IPS DF 19.7 (cell line): ENCODE measurements around the gene DYNLT2.
"Not testable (repeated sequence)": the region's sequence is repeated elsewhere in the genome, so short reads cannot be mapped to it uniquely, and the experiment has no call there.

Source experiments
- DNase-seq: peaks from one replicate; pipeline ENCODE4 v3.0.0-alpha.2; 2013; ENCODE audit warnings: low read depth, low spot score

DYNLT2 gene

DNA sequence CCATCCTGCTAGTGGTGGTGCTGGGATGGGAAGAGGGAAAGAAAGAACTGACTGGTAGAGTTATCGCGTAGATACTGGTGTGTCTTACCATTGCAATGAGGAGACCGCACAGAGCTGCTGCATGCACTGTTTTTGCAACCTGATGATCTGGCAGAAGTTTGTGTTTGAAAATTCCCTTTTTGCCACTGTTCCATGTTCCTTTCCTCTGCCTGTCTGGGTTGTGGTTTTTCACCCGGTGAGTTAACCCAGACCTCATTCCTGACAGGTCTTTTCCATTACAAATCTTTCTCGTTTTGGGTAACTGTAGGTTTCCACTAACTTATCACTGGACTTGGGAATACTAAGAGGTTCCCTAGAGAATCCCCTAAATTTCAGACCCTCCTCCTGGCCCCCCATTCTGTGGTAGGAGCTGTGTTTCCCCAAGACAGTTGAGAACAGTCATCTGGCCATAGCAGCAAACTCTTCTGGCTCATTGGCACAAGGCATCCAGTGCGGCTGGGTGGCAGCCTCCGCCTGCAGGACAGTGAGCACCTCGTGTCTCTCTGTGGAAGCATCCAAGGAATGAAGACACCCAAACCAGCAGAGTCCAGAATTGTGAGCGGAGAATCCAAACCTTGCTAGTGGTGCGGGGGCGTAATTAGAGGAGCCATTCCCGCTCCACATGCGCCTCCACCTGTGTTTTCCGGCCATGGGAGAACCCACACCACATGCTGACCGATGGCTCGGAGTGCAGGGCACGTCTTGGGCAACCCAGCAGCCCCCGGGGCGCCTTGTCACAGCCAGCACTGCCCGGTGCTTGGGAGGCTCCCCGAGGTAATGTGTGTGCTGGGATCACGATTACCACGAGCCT is 32.8 kb upstream of the DYNLT2 start:
- no peak for DNase-seq

DNA sequence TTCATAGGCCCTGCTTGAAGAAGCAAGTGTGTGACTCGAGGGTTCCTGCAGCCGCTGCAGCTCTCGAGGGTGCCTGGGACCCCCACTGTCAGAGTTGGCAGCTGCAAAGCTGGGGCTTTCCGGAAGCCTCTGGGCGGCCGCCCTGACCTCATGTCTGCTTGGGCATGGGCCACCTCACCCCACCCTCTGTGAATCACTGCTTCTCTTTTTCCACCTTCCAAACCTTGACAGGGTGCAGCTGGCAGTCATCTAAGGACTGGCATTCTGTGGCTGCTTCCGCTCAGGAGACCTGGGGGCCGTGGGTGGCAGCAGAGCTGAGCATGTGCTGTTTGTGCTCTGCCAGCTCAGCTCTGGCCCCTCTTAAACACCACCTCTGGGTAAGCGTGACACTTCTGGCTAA is 32.0 kb upstream of the DYNLT2 start:
- no peak for DNase-seq

DNA sequence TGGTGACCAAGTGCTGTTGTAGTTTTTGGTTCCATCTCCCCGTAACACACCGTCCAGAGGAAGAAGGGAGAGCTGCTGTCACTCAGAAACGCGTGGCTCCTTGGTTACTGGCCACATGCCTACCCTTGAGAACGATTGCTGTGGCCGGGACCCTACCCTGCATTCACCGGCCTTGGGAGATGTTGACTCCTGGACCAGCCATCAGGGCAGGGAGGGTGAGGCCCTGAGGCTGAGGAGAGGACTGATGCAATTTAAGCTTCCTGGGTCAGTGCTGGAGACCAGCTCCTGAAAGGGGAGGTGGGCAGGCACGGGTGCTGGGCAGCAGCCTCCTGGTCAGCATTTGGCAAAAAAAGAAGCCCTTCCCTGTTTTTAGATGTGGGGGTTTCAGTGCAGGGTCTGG is 31.6 kb upstream of the DYNLT2 start:
- no peak for DNase-seq

DNA sequence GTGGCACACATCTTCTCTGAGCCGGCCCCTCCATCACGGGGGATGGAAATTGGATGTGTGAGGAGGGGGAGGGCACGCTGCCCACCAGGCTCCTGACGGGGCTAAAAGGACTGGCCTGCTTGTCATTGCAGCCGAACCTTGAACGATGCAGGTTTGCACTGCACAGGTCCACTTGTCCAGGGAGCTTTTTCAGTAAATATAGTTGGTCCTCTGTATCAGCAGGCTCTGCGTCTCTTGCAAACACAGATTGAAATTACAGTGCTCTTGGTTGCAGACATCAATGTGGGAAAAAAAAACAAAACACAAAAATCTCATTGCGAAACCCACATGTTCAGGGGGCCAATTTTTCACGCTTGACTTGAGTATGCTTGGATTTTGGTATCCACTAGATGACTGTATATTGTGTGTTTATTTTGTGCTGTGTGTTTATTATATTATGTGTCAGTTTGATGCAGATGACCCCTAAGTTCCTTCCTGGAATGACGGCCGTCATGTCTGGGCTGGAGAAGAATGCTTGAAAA is 29.3 kb upstream of the DYNLT2 start:
- DNase-seq, result no peak

DNA sequence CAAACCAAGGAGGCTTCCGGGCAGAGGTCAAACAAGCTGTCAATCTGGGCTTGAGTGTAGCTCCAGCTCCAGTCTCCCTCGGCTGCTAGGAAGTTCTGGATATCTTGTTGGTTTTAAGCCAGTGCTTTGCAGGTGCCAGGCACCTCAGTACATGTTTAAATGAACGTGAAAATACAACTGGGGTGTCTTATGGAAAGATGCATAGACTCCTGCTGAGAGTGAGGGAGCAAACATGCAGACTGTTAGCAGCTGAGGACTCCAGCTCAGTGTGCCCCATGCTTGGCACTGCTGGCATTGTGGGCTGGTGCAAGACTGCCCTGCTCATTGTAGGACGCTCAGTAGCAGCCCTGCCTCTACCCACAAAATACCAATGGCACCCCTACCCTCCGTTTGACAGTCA is 28.5 kb upstream of the DYNLT2 start:
- no peak for DNase-seq

DNA sequence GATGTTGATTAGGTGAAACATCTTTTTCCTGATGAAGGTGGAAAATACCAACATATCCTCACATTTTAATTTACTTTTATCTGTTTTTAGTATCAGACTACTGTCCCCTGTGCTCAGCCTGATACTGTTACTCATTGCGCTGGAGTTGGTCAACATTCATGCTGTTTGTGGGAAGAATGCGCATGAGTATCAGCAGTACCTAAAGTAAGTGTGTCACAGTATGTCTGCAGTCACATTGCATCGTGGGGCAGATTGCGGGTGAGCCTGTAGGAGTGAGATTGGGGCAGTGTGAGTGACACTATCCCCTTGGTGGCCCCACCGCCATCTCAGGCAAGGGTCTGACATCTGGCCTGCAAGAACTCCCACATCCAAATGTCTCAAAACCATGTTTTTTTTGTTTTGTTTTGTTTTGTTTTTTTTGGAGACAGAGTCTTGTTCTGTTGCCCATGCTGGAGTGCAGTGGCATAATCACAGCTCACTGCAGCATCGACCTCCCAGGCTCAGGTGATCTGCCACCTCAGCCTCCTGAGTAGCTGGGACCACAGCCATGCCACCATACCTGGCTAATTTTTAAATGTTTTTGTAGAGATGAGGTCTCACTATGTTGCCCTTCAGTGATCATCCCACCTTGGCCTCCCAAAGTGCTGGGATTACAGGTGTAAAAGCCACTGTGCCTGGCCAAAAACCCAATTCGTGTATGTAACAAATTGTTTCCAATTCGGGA is 27.9 kb upstream of the DYNLT2 start:
- DNase-seq, result no peak

DNA sequence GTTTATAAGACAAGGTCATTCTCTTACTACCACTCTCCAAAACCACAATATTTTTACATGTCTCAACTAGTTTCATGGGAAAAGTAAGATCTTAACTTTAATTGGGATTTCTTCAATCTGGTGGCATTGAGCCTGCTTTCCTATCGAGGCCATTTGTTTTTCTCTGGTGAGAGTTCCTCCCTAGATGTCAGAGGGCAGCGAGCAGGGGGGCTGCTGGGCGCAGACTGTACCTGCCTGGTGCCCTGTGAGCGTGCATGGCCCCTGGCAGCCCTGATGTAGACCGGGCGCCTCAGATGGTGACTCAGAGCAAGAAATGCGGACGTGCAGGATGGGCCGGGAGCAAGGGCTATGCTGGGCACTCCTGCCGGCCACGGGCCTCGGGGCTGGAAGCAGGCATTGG is 27.3 kb upstream of the DYNLT2 start:
- no peak for DNase-seq

DNA sequence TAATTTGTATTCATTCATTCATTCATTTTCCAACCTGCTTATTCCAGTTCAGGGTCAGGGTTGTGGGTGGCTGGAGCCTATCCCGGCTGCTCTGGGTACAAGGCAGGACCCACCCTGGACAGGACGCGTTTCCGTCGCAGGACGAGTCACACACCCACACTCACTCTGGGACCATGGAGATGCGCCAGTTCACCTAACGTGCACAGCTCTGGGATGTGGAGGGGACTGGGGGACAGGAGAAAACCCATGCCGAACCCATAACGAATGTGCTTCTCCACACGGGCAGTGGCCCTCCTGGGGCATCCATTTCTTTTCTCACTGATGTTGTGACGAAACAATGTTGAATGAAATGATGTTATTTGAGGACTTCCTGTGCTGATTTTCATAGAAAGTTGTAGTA is 26.5 kb upstream of the DYNLT2 start:
- DNase-seq, result no peak

DNA sequence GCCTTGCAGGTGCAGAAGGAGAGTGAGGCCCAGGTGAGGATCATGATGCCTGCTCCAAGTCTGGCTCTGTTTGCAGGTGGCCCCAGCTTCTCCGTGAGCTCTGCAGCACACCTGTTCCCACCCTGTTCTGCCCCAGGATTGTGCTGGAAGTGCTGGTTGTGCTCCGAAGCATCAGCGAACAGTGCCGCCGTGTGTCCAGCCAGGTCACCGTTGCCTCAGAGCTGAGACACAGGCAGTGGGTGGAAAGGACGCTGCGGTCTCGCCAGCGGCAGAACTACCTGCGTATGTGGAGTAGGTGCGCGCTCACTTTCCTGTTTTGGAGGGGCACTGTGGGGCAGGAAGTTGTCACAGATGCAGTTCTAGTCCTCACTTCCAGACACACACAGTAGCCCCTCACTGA is 25.0 kb upstream of the DYNLT2 start:
- no peak for DNase-seq

DNA sequence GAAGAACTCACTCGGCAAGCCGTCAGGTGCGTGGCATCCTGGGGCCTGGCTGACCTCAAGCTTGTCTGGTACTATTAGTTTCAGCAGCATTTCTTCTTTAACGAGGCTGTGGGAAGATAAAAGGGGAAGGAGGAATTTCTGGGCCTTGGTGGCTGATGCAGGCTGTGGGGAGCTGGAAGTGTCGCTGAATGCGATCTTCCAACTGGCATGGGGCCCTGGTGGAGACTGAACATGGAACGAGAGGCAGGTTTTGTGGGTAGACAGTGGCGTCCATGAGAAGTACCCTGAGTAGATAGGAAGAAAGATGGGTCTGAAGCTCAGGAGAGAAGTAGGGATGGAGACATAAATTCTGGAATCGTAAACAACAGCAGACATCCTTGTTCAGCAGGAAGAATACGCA is 23.9 kb upstream of the DYNLT2 start:
- DNase-seq, result no peak

DNA sequence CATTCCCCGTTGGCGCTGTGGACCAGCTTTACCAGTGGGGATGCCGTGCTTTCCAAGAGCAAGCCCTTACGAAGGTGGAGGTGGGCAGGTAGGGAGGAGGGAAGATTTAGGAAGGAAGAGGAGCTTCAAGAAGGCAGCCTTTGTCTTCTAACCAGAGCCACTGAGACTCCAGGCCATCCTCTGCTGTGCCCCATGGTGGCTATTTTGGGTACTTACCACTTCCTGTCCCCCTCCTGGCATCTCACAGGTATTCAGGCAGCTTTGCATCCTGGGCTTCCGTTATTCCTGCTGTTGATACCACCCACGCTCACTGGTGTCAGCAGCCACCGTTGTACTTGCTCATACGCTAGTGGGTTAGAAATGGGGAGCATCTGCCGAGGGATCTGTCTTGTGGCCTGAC is 23.0 kb upstream of the DYNLT2 start:
- no peak for DNase-seq

DNA sequence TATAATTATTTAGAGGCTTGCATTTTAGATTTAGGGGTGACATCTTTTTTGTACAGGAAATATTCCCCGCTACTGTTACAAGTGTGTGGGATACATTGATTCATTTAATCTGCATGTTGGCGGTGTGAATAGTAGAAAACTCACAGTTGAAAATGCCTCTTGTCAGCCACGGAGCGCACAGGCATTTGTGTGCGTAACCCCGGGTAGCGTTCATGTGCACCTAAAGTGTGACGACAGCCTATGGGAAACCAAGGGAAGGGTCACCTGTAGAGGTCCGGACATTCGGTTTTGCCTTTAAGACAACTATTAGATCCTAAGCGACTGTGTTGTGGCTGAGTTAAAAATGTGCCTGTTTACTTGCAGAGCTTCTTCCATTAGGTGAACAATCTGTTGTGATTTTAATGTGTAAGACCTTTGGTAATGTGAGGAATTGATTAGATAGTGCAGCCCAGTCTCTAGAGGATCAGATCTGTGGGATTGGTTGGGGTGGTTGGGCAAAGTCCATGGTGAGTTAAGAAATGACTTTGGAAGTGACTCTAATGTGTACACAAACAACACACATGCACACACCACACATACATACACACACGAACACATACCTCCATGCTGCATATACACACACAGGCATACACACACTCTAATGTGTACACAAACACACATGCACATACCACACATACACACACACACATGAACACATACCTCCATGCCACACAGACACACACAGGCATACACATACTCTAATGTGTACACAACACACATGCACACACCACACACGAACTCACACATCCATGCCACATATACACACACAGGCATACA is 15.8 kb upstream of the DYNLT2 start:
- DNase-seq, result no peak

DNA sequence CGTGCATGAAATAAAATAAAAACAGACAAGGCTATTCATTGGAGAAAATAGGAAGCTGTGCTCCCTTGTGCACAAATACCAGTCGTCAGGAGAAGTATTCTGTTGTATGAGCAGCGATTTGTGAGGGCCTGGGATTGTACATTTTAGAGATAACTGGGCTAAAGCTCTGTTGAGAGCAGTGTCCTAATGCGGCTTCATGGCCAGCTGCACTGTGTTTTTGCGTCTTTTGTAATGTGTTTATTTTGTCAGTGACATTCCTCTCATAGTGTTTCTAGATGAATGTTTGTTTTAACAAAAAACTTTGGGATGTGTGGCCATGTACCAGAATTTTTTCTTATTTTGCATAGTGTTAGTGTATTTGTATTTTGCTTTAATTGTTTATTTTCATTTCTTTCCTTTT is 14.9 kb upstream of the DYNLT2 start:
- no peak for DNase-seq

DNA sequence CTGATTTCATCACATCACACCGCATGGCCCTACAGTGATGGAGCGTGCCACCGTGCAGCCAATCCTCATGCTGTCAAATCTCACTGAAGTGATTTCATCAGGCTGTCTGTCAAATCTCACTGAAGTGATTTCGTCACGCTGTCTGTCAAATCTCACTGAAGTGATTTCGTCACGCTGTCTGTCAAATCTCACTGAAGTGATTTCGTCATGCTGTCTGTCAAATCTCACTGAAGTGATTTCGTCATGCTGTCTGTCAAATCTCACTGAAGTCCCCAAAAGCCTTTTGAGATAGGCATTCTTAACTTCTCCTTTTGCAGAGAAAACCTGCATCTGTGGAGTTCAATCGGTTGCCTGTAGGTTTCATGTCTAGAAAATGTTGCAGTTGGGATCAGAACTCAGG is 14.4 kb upstream of the DYNLT2 start:
- not testable (repeated sequence) for DNase-seq

DNA sequence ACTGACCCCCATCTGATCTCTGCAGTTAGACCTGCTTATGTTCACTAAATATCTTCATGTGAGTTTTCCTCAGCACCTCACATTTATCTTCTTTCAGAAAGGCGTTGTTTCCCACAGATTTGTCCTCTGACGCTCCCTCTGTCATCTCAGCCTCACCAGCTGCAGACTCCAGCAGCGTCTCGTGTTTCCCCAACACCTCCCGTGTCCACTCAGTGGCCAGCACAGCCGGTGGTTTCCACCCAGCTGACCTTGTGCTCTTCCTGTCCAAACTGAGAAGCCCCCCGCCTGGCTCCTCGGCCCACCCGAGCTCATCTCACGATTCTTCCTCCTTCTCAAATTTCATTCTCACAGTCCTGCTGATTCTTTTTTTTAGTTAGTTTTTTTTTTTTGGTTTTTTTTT is 12.5 kb upstream of the DYNLT2 start:
- DNase-seq, result no peak

DNA sequence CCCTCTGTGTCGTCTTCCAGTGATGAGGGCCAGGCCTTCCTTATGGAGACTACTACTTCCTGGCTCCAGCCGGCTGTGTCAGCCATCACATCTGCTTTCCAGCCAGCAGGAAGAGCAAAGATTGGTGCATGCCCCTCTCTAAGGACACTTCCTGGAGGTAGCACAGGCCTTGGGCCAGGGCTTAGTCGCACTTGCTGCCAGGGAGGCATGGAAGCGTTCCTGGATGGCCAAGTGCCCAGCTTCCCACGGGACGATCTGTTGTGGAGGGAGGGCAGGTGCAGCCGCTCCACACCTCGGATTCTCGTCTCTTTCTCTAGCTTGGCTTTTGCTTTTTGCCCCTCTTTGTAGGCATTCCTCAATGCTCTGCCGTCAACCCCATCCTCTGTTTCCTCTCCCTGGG is 11.9 kb upstream of the DYNLT2 start:
- DNase-seq, result no peak

DNA sequence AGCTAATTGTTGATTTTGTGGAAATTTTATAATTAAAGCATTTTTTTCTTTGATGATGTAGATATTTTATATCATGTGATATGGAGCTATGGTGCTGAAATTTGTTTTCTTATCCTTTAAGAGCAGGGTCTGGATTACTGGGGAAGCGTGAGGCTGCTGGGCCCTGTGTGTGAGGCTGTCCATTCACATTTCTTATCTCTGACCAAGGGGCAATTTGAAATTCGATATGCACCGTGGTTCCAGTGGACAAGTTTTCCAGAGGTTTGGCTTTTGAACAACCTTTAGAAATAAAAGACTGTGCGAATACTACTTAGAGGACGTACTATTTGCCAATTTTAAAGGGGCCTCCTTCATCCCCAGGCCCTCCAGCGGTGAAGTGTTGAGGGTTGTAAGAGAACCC is 3.8 kb upstream of the DYNLT2 start:
- no peak for DNase-seq

DNA sequence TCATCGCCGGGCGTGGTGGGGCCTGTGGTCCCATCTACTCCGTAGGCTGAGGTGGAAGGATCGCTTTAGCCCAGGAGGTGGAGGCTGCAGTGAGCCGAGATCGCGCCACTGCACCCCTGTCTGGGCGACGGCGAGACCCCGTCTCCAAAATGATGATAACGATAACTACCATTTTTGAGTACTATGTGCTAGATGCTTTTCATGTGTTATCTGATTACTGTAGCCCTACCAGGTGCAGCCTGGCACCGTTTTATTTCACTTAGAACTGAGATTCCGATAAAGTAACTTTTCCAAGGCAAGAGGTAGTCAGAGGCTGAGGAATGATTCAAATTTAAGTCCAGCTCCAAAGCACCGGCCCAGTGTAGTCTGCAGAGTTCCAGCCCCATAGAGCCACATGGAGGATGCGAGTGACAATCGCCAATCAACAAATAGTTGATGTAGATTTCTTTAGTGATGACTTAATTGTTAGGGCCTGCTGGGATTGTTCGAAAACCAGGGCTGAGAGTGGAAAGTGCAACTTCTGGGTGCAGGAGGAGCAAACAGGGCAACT is 777 bp upstream of the DYNLT2 start:
- DNase-seq, result no peak

DNA sequence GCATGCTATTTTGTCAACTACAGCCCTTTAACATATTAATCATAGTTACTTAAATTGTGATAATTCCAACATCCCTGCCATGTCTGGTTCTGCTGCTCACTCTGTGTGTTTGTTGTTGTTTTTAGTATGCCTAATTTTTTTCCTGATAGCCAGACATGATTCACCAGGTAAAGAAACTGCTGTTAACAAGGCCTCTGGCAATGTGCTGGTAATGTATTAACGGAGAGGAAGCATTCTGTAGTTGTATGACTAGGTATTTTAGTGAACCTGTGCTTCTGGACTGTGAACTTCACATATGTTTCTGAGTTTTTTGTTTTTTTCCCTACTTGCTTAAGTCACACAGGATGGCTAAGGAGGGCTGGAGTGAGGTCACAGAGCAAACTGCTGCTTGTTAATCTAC is 4.8 kb downstream of the DYNLT2 start:
- DNase-seq, result no peak

DNA sequence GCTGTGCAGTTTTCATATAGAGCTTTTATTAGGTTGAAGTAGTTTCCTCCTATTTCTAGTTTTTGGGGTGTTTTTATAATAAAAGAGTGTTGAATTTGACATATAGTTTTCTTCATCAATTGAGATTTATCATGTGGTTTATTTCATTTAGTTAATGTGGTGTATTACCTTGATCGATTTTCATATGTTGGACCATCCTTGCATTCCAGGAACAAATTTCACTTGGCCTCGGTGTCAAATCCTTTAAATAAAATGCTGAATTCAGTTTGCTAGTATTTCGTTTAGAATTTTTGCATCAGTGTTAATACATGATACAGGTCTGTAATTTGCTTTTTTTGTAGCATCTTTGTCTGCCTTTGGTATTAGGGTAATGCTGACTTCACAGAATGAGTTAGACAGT is 6.0 kb downstream of the DYNLT2 start:
- no peak for DNase-seq

DNA sequence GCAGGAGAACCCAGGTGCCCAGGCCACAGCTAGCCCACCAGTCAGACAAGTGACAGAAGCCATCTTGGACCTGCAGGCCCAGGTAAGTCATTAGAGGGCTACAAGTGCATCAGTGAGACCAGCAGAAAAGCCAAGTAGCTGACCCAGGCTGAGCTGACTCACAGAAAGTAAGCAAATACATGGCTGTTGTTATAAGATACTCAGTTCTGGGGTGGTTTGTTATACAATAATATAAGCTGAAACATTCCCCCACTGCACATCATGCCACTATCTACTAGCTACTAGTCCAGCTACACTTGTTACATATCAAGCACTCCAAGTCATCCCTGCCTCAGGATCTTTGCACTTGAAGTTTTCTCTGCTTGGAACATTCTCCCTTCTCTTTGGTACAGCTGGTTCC is 10.0 kb downstream of the DYNLT2 start:
- no peak for DNase-seq

DNA sequence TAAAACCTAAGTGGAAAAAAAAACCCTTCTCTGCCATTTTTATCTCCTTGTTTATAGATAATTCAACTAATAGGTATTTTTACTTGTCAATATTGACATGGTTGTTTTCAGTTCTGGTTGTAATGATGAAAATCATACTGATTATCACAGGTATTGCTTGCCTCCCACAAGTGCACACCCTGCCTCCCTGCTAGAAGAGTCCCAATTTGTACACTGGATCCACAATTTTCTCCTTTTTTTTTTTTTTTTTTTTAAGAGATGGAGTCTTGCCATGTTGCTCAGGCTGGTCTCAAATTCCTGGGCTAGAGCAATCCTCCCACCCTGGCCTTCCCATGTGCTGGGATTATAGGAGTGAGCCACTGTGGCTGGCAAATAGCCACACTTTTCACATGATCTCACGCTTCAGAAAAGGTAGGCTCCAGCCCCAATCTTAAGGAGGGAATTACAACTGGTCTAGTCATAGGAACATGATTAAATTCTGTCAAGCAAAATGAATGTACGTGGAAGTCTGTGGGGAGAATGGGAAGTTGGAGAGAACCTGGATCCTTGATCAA is 12.3 kb downstream of the DYNLT2 start:
- DNase-seq, result no peak
